Measurements from ENCODE around the gene TRAF2.
"Not testable (repeated sequence)": the region's sequence is repeated elsewhere in the genome, so short reads cannot be mapped to it uniquely, and the experiment has no call there.

The TRAF2 gene

GRCh38 chr9:136857581-136858412 is 28.5 kb upstream of the TRAF2 start:
- no peak for DNase-seq

GRCh38 chr9:136858452-136858843 is 27.9 kb upstream of the TRAF2 start:
- DNase-seq: no peak

- DNase-seq: no peak
Measured at GRCh38 chr9:136858844-136859757, 27.2 kb upstream of the TRAF2 start.

- no peak for DNase-seq
Measured at GRCh38 chr9:136860529-136860928, 25.8 kb upstream of the TRAF2 start.

DNA sequence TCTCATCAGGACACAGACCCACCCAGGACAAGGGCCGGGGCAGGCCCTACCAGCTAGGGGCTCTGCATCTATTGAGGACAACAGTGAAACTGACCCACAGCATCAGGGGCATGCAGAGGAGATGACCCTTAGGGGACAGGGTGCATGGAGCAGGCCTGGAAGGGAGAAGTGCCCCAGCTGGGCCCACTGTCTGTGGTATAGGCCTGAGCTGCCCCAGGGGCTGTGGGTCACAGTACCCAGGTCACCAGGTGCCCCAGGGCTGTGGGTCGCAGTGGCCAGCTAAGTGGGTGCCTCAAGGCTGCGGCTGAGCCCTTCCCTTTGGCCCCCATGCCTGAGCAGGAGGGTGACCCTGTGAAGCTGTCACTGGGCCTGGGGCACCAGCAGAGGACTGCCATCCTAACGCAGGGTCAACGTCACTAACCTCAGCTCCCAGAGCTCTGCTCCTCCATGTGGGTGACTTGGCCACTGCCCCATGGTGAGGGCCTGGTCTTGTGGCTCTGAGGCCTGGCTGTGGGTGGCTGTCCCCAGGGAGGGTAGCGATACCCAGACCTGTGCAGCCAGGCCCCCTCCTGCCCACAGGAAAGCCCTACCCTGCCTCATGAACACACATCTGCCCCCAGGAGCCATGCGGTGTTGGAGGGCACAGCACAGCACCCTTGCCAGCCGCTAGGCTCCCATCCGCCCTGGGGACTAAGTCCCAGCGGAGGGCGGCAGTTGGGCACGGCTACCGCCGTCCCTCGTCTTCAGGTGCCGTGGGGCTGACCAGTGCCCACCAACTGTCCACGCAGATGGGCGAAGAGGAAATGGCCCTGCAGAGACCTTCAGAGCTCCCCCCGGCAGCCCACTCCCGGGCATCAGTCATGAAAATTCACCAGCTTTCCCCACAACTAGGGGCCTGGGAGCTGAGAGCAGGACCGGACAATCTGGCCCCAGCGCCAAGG is 25.1 kb upstream of the TRAF2 start:
- no peak for DNase-seq

DNA sequence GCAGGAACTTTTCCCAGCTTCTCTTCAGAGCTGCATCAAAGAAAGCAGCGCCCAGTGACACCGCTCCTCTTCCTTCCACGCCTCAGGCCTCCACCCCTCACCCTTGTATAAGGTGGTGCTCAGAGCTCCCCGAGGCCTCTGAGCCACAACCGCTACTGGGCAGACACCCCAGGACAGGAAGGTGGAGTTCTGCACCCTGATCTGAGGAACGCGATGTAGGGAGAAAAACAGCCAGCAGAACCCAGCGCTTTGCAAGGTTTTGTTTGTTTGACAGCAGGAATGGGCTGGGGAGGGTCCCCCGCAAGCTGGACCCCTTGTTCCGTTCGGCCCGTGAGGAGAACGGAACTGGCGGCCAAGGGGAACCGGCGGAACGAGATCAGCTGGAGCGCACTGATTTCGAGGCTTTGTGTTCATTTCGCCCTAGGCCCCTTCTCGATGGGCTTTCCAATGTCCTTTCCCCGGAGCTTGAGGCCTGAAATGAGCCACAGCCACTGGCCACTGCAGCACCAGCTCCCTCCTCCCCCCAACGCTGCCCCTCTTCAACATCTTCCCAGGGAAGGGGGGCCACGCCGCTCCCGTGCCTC is 24.4 kb upstream of the TRAF2 start:
- no peak for DNase-seq

DNA sequence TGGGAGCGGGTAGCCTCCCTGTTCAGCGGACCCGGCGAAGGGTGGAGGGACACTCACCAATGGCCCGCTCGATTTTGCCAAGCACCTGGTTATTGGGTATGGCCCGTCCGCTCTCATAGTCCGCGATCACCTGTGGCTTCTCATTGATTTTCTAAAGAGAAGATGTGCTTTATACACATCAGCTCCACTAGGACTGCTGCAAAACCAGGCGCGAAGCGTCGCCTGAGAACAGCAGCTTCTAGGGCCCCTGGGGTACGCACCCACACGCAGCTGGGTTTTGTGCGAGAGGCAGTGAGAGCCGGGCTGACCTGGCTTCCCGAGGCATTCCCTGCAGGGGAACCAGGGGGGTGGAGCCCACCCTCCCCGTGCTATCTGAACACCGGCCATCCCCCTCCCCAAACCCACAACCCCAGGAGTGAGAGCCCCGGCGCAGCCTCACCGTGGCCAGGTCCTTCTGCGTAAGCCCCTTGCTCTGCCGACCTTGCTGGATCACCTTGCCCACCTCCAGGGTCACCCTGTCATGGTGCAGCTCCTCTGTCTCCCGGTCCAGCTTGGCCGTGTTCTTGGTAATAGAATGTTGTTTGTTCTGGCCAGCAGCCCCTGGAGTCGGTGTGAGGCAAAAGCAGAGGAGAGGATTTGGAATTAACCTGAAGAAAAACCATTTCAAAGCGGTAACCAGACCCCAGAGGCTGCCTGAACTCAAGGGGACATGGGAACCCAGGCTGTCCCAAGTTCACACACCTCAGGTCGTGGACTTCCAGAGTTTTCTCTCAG is 23.3 kb upstream of the TRAF2 start:
- no peak for DNase-seq

DNA sequence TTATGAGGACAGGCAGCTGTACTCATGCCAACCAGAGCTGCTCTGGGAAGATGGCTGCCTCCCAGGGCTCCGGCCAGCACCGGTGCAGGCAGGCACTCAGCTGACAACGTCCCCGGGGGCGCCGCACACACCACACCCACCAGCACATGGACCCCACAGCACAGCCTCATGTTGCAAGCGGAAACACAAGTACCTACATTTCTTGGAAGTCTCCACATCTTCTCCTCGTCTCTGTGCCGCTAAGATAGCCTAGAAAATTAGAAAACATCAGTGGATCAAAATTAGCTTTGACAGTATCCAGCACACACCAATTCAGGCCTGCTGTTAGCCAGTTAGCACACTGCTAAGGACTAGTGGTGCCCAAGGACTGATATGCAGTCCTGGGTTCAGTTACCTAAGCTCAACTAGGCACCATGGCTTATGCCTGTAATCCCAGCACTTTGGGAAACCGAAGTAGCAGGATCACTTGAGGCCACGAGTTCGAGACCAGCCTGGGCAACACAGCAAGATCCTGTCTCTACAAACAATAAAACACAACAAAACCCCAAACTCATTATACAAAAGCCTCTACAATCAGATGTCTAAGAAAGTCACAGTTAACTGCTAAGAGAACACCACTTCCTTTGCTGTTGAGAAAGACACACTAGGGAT is 22.6 kb upstream of the TRAF2 start:
- no peak for DNase-seq

GRCh38 chr9:136865041-136865767 is 21.1 kb upstream of the TRAF2 start:
- no peak for DNase-seq

DNA sequence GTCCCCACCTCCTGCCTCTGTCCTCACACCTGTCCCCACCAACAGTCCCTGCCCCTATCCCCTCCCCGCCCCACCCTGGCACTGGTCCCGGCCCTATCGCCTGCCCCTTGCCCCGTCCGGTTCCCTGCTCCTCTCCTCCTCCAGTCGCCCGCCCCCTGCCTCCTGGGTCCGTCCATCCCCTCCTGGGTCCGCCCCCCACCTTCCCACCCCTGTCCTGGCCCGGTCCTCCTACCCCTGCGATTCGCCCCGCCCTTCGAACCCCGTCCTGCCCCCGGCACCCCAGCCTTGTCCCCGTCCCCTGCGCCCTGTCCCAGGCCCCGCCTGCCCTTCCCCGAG is 20.6 kb upstream of the TRAF2 start:
- DNase-seq: no peak

GRCh38 chr9:136866898-136867421 is 19.4 kb upstream of the TRAF2 start:
- DNase-seq: not testable (repeated sequence)

- DNase-seq: no peak
Measured at GRCh38 chr9:136867480-136867879, 18.8 kb upstream of the TRAF2 start.

GRCh38 chr9:136867917-136868316 is 18.4 kb upstream of the TRAF2 start:
- DNase-seq: no peak

DNA sequence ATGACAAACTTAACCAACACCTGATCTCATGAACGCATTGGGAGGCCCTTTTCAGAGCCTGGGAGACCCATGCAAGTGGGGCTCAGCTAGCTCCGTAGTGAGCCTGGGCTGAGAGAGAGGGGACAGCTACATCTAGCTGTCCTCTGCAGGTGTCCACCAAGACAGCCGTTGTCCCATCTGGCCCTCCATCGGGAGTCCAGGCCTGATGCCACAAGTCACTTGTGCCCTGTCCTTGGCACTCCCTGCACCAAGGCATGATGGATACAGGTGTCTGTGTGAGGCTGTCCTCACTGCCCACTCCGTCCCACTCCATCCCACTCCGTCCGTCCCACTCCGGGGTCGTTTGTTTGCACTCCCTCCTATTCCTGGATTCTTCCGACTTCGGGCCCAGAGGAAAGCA is 17.7 kb upstream of the TRAF2 start:
- no peak for DNase-seq

DNA sequence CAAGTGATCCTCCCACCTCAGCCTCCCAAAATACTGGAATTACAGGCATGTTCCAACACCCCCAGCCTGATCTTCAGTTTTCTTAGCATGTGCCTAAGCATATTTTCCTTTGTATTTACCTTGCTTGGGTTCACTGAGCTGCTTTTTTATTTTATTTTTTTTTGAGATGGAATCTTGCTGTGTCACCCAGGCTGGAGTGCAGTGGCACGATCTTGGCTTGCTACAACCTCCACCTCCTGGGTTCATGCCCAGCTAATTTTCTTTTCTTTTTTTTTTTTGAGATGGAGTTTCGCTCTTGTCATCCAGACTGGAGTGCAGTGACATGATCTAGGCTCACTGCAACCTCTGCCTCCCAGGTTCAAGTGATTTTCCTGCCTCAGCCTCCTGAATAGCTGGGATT is 16.7 kb upstream of the TRAF2 start:
- not testable (repeated sequence) for DNase-seq

DNA sequence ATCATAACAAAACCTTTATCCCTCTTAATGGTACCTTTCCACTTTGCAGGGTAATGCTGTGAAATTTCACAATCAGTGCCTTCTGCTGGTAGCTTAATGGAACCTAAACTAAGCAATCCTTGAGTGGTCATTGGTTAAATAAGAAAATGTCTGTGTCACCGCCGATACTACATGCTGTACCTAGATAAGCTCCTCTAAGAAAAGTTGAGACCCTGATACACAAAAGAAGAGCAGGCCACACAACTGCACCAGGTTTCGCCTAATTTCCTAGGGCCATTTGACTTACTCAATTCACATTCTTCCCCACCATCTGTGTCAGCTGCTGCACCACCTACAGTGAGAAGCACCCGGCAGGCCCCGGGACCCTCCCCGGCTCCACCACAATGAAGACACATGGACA is 11.2 kb upstream of the TRAF2 start:
- no peak for DNase-seq

DNA sequence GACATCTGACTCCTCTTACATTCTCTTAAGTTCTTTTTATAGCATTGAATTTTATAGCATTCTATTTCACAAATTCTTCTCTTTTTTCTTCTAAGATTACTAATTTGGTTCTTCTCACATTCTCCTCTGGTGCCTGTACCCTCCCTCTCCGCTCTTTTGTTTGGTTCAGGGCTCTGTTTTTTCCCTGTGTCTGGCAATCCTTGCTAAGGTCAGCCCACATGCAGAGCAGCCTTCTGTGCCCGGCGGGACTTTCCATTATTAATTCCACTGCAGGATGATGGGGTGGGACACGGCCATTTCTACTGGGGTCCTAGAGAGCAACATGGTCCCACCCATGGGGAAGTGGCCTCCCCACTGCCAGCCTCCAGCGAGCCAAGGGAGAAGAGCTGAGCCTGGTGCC is 9.8 kb upstream of the TRAF2 start:
- DNase-seq: no peak

- DNase-seq: no peak
Measured at GRCh38 chr9:136880651-136881050, 5.7 kb upstream of the TRAF2 start.

- DNase-seq: peak; percentile 65
Measured at GRCh38 chr9:136881691-136882108, 4.6 kb upstream of the TRAF2 start.
